Medulla oblongata (tissue), 1 donor: ENCODE results near the gene COL27A1.
A peak's percentile ranks its signal among the peaks of the same experiment; 100 is the strongest.

Experiments
- DNase-seq: peaks from one replicate; pipeline ENCODE4 v3.0.0-alpha.2; 2015; ENCODE audit errors: extremely low spot score

Gene COL27A1

DNA sequence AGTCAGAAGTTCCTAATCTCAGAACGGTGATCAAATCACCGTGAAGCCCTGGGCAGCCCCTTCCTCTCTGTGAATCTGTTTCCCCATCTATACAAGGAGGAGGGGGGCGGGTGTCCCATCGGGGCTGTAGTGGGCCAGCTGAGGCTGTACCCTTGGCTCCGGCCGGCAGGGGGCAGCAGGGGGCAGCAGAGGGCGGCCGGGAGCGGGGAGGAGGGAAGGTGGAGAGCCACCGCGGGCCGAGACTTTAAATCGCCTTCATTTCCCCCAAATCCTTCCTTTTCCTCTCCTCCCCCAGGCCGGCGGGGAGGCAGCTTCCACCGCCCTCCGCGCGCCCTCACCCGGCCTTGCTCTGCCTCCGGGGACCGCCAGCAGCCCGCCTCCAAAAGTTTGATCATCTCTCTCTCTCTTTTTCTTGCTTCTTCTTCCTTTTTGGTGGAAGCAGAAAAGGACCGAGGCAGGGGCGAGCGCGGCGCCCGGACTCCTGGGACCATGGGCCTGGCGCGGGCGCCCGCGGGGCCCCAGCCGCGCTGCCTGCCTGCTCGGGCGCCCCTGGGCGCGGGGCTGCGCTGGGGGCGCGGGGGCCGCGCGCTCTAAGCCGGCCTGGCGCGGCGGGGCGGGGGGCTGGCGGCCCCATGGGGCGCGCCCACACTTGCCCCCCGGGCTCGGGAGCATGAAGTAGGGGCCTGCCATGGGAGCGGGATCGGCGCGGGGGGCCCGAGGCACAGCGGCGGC is at the start of gene COL27A1:
COL27A1 (plus strand) TSS at position 275 of the 732 bp plus-strand sequence; CDS start at position 689, 414 bp downstream.
- DNase-seq = peak; percentile 78

DNA sequence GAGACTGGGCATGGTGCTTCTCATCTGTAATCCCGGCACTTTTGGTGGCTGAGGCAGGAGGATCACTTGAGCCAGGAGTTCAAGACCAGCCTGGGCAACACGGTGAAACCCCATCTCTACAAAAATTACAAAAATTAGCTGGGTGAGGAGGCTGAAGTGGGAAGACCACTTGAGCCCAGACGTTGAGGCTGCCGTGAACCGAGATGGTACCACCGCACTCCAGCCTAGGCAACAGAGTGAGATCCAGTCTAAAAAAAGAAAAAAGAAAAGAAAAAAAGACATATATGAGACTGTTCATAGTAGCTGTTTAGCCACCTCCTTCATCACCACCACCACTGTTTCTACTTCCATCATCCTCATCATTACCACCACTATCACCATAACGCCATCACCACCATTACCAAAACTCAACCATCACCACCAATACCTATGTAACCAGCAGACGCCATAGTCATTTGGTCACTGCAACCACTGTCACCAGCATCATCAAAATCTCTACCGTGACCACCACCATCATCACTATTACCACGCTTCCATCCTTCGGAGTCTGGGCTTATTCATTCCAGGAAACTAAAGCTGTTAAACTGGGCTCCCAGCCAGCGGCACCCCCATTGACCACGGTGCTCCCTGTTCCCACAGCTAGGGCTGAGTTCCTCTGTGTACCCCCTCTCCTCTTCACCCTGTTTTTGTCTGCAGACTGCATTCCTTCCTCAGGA is 47.9 kb upstream of the COL27A1 start:
- DNase-seq = no peak

DNA sequence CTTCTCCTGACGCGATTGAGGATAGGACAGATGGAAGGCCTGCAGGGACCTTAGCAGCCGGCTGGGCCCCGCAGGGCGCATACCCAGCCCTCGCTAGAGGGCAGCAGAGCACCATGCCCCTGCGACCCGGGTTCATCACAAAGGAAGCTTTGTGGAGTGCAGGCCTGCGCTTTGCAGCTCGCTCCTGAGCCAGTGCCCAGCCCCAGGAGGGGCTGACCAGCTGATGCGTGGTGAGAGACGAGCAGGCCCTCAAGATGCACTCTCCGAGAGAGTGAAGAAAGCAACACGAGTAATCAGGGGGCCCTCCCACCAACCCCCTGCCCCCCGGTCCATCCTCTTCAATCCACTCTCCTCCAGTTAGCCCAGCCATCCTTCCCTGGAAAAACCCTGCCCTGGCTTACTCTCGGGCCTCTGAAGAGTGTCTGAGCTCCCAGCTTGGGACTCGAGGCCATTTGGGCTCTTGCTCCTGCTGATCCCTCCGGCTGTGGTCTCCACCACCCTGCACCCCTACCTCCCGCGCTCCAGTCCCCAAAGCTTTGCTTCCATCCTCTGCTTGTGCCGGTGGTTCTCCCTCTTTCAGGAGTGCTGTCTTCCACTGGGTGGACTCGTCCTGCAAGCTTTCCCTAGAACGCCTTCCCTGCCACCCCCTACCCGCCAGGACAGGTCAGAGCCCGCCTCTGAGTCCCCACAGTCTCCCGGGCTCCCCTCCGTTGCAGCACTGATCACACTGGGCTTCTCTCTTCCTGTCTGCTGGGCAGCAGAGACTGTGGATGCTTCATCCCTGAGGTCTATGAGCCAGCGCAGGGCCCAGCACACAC is 47.1 kb upstream of the COL27A1 start:
- DNase-seq = peak; percentile 94

DNA sequence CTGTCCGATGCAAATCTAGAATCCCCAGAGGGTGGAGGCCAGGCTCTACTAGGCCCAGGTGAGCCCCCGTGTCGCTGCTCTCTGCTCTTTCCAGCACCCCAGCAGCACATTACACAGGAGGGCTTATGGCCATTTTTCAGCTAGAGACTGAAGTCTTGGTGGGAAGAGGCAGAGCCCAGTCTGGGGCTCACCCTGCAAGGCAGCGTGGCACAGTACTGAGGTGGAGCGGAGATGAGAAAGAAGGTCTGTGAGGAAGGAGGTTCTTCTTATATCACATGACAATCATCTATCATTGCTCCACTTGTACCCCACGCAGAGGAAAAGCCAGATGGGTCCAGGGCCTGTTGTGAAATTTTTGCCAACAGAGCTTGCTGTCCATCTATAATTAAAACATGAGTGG is 46.2 kb upstream of the COL27A1 start:
- DNase-seq = no peak

DNA sequence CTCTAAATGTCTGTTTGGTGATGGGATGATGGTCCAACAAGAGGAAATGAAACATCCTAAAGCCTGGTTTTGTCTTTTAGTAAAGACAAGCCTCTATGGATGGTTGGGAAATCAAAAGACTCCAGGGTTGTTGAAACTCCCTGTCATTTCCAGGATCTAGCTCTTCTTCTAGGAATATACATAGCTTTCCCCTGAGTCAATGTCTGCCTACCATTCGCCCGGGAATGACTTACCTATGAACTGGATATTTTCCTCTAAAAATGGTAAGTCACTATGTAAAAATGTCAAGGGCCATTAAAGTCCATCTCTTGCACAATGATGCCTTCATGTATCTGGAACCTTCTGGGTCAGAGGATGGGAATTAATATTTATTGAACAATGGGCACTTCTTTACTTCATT is 45.2 kb upstream of the COL27A1 start:
- no peak for DNase-seq

DNA sequence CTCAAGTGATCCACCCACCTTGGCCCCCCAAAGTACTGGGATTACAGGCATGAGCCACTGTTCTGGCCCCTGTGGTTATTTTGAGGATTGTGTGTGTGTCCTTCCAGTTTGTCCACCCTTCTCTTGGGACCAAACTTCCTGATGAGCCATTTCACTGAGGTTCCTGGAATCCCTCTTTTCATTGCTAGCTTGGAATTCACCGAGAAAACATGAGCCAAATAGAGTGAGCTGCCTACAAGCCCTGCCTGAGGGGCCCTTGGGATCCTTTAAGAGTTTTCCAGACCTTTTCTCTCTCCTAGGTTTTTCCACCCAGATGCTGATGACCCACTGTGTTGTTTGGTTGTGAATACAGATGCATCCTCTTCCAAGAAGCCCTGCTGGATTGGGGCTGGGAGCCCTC is 43.0 kb upstream of the COL27A1 start:
- no peak for DNase-seq

DNA sequence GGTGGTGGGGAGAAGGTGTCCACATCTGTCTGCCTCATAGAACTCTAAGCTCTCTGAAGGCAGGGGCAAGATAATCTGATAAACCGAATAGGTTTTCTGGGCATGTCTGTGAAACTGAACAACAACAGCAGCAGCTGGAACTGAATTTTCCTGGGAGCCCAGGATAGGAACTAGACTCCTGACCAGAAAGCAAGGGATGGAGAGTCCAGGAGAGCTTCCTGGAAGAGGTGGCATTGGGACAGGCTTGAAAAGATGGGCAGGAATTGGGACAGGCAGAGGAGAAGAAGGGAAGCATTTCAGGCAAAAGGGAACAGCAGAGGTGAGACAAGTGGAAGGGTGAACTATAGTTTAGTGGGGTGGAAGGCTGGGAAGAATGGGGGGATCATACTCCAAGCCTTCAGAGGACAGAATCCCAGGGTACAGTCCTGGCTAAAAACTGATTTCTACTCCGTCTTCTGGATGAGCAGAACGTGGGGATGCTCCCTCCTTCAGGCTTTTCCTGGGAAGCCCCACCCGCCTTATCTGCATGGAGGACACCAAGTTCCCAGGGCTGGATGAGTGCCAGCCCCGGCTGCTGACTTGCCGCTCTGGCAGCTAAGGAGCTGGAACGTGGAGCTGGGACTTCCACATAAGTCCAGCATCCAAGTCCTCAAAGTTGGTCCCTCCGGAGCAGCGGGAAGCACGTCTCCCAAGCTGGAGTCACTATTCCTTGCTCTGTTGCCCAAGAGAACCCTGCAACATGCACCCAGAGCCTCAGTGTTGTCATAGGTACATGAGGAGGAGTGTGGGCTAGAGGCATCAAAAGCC is 42.4 kb upstream of the COL27A1 start:
- DNase-seq = peak; percentile 29

DNA sequence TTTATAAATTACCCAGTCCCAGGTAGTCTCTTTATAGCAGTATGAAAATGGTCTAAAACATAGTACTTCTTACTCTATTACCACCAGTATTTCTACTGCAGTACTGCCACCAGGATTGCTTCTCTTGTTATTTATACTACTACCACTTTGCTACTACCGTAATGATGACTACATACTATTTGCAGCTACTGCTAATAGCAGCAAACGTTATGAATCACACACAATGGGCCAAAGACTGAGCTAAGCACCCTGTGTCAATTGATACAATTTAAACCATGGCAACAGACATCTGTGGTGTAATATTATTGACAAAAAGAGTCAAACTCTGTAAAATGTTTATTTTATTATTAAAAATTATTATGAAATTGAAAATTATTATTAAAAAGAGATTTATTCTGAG is 41.0 kb upstream of the COL27A1 start:
- DNase-seq = no peak

DNA sequence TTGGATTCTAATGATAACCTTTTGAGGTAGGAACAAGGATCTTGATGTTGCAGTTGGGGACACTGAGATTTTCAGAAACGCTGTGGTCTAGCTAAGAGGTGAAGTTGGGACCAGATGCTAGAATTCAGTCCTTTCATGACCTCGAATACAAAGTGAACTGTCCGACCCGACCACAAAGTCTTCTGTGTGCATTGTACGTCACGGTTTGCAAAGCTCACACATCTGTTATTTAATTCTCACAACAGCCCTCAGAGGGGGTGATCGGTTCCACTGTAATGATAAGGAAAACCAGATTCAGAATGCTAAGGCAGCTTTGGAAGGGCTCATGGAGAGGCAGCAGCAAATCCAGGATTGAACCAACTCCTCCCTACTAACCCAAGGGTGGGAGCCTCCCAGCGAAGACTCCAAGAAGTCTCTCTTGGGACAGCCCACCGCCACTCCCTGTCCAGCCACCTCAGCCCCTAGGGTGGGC is 39.6 kb upstream of the COL27A1 start:
- DNase-seq = no peak

DNA sequence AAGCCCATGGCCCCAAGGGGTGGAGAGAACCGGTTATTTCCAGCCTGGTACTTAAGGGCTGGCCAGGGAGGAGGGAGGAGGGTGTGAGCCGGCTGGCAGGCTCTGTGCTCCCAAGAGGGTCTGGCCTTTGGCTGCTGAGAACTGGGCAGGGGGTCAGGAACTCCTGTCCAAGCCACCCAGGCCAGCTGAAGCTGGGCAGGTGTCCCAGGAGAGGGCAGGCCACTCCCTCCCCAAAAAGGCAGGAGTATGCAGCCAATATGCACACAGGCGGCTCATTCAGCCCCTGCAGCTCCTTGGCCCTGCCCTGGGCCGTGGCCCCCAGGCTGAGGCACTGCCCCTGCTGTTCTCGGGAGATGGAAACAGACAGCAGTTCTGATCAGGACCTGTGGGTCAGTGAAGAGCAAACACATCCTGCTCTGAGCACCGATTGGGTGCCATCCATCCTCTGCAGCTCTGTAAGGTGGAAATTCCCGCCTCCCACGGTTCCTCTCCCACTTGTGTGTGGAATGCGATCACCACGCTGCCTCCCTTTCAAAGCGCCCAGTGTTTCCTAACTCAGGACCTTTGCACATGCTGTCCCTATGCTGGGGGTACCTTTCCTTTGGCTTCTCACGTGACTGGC is 39.1 kb upstream of the COL27A1 start:
- peak; percentile 27 for DNase-seq

DNA sequence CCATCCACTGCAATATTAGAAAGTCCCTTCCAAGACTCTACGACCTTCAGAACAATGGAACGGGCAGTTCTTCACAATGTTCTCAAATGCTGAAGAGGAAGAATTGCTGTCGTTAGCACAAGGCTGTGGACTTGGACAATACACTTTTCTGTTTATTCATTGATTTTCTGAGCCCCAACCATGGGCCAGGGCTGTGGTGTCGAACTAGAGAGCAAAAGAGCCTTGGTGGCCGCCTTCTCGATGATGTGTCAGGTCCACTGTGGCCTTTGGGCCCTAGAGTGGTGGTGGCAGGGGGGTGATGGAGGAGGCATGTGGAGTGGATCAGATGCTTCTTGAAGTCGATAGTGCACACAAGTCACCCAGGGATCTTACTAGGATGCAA is 37.7 kb upstream of the COL27A1 start:
- DNase-seq = no peak

DNA sequence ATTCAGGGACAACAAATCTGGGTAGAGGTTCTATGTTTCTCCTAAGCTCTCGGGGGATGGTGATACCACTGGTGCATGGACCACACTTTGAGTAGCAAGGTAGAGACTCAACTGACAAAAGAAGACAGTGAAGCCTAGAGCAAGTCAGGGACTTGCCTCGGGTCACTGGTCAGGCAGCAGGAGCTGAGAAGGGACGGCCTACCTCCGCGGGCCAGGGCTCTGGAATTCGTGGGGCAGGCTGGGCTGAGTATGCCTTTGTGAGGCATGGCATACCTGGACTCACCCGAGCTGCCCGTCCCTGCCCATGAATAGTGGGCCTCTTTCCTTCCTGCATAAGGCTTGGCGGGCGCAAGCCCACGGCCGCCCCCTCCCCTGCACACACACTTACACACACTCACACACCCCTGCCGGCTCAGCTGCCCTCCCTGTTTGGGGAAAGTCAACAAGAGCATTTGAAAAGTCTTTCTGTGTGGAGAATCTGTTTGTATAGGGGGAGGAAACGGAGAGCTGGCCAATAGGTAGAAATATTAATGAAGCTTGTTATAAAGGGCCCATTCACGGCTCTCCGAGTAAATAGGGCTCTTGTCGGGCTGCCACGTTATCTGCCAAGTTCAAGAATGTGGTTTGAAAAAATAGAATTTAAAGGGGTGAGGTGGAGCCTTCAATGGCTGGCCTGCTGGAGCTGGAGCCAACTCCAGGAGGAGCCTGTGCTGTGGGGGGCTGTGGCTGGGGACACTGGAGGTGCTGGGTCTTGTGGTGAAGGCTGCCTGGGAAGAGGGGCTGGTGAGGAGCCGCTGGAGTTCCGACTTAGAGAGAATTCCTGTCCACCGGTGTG is 37.1 kb upstream of the COL27A1 start:
- peak; percentile 39 for DNase-seq

DNA sequence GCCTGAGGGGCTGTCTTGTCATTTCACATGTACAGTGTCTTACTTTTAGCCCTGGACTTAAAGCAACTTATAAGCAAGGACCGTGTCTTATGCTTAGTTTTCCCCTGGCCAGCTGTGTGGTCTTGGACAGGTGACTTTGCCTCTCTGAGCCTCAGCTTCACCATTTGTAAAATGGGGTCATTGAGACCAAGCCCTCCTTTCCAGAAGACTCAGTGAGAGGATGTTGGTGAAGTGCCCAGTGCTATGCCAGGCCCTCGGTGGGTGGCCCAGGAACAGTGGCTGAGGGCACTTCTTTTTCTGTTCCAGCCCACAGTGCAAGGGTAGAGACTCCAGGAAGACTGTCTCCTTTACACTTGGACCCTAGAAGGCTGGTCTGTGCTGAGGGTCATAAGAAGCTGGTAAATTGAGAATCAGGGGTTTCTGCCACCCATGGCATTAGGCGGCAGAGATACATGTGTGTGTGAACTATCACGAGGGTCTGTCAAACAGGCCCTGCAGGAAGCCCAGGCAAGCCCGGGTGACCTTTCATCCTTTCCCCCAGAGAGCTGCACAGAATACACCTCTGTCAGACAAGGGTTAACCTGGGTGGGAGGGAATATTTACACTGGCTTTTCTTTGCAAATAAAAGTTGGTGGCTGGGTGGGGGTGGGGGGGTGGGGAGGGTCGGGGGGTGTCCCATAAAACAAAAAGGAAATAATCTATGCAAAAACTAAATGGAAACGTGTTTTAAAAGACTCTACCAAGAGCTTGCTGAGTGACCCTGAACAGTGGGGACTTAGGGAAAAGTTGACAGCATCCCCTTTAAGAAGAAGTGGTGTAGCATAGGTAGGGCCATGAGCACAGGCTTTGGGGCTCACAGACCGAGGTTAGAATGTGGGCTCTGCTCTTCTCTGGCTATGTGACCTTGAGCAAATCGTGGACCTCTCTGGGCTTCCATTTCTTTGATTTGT is 35.8 kb upstream of the COL27A1 start:
- no peak for DNase-seq

DNA sequence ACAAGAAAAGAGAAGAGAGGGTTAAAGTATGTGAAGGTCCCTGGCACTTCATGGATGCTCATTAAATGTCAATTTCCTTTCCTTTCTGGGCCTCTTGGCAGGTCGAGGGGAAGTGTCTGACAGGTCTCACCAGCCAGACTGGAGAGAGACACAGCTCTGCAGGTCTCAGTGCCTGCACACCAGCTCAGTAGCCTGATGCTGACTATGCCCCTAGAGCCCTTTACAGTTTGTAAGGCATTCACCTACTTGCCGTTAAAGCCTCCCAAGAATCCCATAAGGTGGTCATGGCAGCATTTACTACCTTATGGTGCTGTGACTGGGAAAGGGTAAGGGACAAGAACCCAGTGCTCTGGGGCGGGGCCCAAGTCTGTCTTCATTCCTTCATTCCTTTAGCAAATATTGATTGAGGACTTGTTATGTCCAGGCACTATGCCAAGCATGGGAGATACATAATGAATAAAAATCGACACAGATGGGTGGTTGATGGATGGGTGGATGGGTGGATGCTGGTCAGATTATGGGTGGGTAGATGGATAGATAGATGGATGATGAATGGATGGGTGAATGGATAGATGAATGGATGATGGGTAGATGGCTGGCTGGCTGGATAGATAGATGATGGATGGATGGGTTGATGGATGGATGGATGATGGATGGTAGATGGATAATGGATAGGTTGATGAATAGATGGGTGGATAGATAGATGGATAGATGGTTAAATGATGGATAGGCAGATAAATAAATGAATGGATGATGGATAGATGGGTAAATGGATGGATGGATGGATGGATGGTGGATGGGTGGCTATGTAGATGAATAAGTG is 34.9 kb upstream of the COL27A1 start:
- no peak for DNase-seq

DNA sequence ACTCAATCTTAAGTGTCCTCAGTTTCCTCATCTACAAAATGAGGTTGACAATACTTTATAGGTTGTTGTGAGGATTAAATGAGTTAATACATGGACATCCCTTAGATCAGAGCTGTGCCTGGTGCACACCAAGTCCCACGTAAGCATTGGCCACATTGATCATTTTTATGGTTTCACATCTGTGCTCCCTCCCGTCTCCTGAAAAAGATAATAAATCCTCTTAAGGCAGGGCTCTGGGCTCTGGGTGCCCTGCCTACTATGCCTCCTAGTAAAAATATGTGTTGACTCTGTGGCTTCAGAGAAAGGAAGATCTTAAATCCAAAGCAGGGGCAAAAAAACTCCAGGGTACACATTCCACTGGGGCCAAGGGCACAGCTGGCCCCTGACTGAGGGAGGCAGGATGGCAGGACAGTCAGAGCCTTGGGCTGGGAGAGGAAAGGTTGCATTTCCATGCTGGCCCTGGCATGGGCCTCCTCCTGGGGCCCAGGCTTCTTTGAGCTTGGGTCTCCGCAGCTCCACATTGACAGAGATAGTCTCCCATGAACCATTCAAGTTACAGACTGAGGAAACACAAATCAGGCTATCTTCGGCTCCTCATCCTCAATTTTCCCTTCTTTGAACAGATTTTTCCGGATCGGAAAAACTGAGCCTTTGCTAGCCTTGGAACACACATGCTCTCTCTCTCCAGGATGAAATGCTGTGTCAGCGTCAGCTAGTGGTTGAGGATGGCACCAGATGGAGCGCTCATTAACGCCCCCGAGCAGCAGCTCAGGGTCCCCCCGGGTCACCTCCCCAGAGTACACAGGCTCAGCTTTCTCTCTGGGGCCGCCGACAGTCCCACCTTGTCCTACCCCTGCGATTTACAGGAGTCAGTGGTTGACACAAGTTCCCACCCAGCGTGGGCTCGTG is 33.9 kb upstream of the COL27A1 start:
- DNase-seq = no peak

DNA sequence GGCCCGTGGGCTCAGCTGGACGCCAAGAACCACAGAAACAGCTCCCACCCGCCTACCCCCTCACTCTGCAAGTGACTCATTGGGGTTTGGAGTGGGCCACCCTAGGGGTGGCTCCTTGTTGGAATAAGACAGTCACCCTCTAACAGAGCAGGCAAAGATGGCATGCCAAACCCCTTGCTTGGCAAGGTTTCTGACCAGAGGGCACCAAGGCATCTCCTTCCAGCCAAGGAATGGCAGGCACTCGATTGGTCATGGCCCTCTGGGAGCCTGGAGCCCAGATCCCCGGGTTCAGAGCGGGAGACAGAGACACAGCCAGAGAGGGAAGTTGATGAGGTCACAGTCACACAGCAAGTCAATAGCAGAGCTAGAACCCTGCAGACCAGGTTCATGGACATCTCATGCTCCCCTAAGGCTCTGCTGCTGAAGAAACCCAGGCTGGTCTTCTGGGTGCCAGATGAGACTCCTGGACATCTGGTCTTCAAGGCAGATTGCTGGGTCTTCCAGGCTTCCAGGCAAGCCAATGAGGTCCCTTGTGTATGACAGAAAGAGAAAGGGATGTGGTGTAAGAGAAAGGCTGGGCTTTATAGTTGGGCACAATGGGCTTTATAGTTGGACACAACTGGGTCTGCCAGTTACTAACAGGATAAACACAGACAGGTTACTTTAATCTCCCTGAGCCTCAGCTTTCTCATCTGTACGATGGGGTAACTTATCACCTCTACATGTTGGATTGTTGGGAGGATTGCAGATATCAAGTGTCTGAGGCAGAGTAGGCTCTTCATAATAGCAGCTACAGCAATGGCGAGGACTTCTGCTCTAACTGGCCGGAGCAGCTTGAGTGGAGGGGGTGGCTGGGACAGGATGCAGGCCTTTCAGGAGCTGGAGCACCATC is 33.0 kb upstream of the COL27A1 start:
- DNase-seq = no peak
